HFF-Myc (cell line): ENCODE measurements around the gene MRFAP1L1.

ENCODE experiments used
- DNase-seq: peaks from one replicate; pipeline ENCODE4 v3.0.0-alpha.2; 2011; ENCODE audit warnings: low read depth; ENCODE audit errors: extremely low read depth
- H3K4me3 ChIP-seq: replicated peaks from 2 replicates; pipeline ENCODE4 v1.5.1; 2011; ENCODE audit warnings: low read depth, mild to moderate bottlenecking, control low read depth, low read length
- CTCF ChIP-seq: IDR thresholded peaks from 2 replicates; pipeline ENCODE4 v1.5.1; 2012; ENCODE audit warnings: mild to moderate bottlenecking, low read depth, low read length, control low read depth; ENCODE audit errors: missing control alignments

Gene MRFAP1L1

GRCh38 chr4:6746721-6747293 is 37.1 kb upstream of the MRFAP1L1 start:
- no peak for DNase-seq
- H3K4me3 ChIP-seq = no peak overlapping the region
- no peak for TF ChIP-seq CTCF

GRCh38 chr4:6742989-6743388 is 33.3 kb upstream of the MRFAP1L1 start:
- TF ChIP-seq CTCF = no peak
- no peak for DNase-seq

DNA sequence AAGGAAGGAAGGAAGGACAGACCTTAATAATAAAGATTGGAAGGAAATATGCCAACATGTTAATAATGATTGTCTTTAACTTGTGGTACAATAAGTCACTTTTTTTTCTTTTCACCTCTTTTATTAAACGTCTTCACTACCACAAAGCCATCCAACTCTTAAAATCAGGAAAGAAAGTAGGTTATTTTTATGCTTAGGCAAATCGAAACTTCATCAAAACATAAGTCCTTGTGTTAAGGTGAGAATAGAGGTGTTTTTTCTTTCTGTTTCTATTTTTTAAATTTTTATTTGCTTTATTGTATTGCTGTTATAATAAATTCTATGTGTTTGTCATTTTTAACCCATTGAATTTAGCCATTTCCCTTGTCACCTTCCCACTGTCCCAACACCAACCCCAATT is 32.8 kb upstream of the MRFAP1L1 start:
- no peak for DNase-seq
- H3K4me3 ChIP-seq = no peak overlapping the region
- no peak for TF ChIP-seq CTCF

More at GRCh38 chr4:6742989-6743388, 33.3 kb upstream of the MRFAP1L1 start:
- no peak overlapping the region for H3K4me3 ChIP-seq

DNA sequence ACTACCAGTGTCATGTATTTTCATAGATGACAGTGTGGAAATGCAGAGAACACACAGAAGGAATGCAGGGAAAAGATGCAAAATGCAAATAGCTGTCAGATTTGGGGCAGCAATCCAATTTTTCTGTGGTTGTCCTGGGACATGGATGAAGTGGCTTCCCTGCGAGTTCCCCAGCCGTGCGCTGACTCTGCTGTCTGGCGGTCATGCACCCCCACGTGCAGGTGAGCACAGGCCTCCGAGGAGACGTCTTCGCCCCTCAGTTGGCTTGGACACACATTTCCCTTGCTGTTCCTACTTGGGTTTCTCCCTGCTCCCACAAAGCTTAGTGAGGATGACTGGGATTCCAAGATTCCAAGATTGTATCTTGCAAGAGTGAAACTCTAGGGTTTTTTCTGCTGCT is 30.7 kb upstream of the MRFAP1L1 start:
- no peak overlapping the region for H3K4me3 ChIP-seq
- no peak for TF ChIP-seq CTCF
- no peak for DNase-seq

GRCh38 chr4:6739920-6740319 is 30.3 kb upstream of the MRFAP1L1 start:
- DNase-seq = no peak
- H3K4me3 ChIP-seq = no peak overlapping the region
- TF ChIP-seq CTCF = no peak

DNA sequence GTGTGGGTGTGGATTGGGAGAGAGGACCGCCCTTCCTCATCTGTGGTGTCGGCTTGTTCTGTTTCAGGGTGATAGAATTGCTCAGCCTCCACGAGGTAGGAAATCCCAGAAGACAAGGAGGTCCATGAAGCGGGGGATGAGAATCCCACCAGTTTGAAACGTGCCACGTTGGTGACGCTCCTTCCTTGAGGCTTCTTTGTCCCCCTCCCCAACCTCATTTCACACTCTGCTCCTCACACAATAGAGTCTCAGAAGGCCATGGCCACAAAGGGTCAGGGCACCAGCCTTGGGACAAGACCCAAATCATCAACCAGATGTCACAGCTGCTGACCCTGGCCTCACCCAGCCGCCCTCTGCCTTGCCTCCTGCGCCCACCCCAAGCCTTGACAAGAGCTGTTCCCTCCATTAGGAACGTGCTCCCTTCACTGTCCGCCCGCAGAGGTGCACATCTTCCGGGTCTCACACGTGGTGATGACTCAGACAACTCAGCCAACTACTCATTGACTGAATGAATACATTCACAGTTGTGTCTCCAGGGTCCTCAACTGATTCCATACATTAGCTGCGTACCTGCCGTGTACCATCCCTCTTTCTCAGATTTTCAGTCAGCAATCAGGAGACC is 24.6 kb upstream of the MRFAP1L1 start:
- DNase-seq = no peak
- no peak for TF ChIP-seq CTCF
- no peak overlapping the region for H3K4me3 ChIP-seq
